ENCODE results near the gene EPB41L4A.

- TF ChIP-seq LEF1 (IDR thresholded peaks at IDR 0.05; ENCODE audit: borderline replicate concordance) (no peak), FOXM1 (IDR thresholded peaks at IDR 0.05; ENCODE audit: borderline replicate concordance) (no peak), ZNF384 (IDR thresholded peaks at IDR 0.05) (no peak), ARNT (IDR thresholded peaks at IDR 0.05) (no peak)
Measured at GRCh38 chr5:112339761-112340160, 79.3 kb downstream of the EPB41L4A start.

Data from HEK293T (cell line).